Measurements from ENCODE around the gene AK8.

The AK8 gene

GRCh38 chr9:132794730-132795380 lies 83.2 kb downstream of the AK8 start:
- Histone ChIP-seq H3K27ac (ENCODE audit: low read depth, low read length) (no peak overlapping the region), H3K27me3 (ENCODE audit: control insufficient read depth, insufficient read depth, low read length) (peaks cover 86% of the 10 kb centered on the region), H3K9ac (ENCODE audit: low read length) (no peak overlapping the region), H3K36me3 (ENCODE audit: control insufficient read depth, insufficient read depth, low read length) (no peaks in the 10 kb centered on the region), H3K9me3 (ENCODE audit: control insufficient read depth, insufficient read depth, low read depth, low read length) (peaks cover 6% of the 10 kb centered on the region; the same call in 1 of the 2 replicates), H3K4me3 (ENCODE audit: low read depth, low read length) (no peak overlapping the region), H3K4me1 (ENCODE audit: control insufficient read depth, insufficient read depth, low read length) (no peaks in the 10 kb centered on the region)

DNA sequence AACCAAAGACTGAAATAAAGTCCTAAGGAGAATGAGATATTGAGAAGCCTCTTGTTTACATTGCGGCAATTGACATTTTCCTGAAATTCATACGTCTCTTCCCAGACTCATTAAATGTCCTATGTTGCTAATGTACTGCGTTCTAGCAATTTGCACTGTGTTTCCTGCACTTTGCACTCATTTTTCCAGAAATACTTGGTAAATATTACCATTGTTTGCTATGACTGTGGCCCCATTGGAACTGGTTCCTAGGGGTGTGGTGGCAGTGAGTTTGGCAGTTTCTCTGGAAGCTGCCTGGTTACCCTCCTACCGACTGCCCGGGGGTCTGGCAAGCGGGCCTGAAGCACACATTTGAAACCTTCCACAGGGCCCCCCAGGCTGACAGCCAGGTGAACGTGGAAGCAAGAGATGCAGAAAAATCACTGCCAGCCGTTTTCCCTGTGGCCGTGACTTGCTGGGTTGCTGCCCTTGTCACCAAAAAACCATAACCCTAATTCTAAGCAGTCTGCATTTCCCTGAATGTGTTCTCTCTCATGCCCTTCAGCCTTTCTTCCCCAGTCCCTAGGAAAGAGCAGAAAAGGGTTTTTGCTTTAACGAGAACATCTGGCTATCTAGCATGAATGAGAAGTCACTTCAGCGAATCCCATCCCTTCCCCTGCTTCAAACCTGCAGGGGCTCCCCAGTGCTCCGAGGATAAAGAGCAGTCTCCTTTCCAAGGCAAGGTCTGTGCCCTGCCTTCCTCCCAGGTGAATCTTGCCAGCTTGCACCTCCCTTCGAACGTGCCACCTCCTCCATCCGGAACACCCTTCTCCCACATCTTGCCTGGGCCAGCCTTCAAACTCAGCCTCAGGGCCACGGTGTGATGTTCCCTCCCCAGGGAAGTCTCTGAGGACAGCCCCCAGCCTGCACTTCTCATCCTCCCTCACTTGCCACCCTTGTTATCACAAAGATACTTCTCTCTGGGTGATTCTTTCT lies 84.2 kb downstream of the AK8 start:
- peaks cover 6% of the 10 kb centered on the region; the same call in 1 of the 2 replicates for H3K9me3 ChIP-seq (ENCODE audit: control insufficient read depth, insufficient read depth, low read depth, low read length)
- H3K9ac ChIP-seq (ENCODE audit: low read length), result no peak overlapping the region
- peaks cover 78% of the 10 kb centered on the region for H3K27me3 ChIP-seq (ENCODE audit: control insufficient read depth, insufficient read depth, low read length)
- no peak overlapping the region for H3K27ac ChIP-seq (ENCODE audit: low read depth, low read length)
- no peak overlapping the region for H3K4me3 ChIP-seq (ENCODE audit: low read depth, low read length)
- no peaks in the 10 kb centered on the region for H3K36me3 ChIP-seq (ENCODE audit: control insufficient read depth, insufficient read depth, low read length)
- no peaks in the 10 kb centered on the region for H3K4me1 ChIP-seq (ENCODE audit: control insufficient read depth, insufficient read depth, low read length)

- Histone ChIP-seq H3K36me3 (ENCODE audit: control insufficient read depth, insufficient read depth, low read length) (no peaks in the 10 kb centered on the region), H3K27me3 (ENCODE audit: control insufficient read depth, insufficient read depth, low read length) (peaks cover 66% of the 10 kb centered on the region), H3K9me3 (ENCODE audit: control insufficient read depth, insufficient read depth, low read depth, low read length) (peaks cover 6% of the 10 kb centered on the region; the same call in 1 of the 2 replicates), H3K9ac (ENCODE audit: low read length) (no peak overlapping the region), H3K4me3 (ENCODE audit: low read depth, low read length) (no peak overlapping the region), H3K27ac (ENCODE audit: low read depth, low read length) (no peak overlapping the region), H3K4me1 (ENCODE audit: control insufficient read depth, insufficient read depth, low read length) (no peaks in the 10 kb centered on the region)
These were observed 85.5 kb downstream of the AK8 start for GRCh38 chr9:132792547-132792946.

GRCh38 chr9:132791699-132792240 lies 86.3 kb downstream of the AK8 start:
- Histone ChIP-seq H3K9me3 (ENCODE audit: control insufficient read depth, insufficient read depth, low read depth, low read length) (peaks cover 6% of the 10 kb centered on the region; the same call in 1 of the 2 replicates), H3K4me3 (ENCODE audit: low read depth, low read length) (no peak overlapping the region), H3K27me3 (ENCODE audit: control insufficient read depth, insufficient read depth, low read length) (peaks cover 62% of the 10 kb centered on the region), H3K9ac (ENCODE audit: low read length) (no peak overlapping the region), H3K4me1 (ENCODE audit: control insufficient read depth, insufficient read depth, low read length) (no peaks in the 10 kb centered on the region), H3K36me3 (ENCODE audit: control insufficient read depth, insufficient read depth, low read length) (no peaks in the 10 kb centered on the region), H3K27ac (ENCODE audit: low read depth, low read length) (no peak overlapping the region)

DNA sequence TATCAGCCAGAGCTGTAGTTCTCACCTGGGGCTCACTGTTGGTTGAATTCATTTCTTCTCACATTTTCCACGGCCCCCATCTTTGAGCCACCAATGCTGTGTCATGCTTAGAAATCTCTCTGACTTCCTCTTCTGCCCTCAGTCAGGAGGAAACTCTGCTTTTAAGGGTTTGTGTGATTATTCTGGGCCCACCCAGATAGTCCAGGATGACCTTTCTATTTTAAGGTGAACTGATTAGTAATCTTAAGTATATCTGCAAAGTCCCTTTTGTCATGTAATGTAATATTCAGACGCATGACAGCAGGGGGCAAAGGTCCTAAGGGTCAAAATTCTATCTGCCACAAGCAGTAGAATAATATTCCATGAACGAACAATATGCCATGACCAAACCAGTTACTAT lies 88.4 kb downstream of the AK8 start:
- Histone ChIP-seq H3K9ac (ENCODE audit: low read length) (no peak overlapping the region), H3K4me3 (ENCODE audit: low read depth, low read length) (no peak overlapping the region), H3K36me3 (ENCODE audit: control insufficient read depth, insufficient read depth, low read length) (no peaks in the 10 kb centered on the region), H3K27ac (ENCODE audit: low read depth, low read length) (no peak overlapping the region), H3K9me3 (ENCODE audit: control insufficient read depth, insufficient read depth, low read depth, low read length) (peaks cover 6% of the 10 kb centered on the region; the same call in 1 of the 2 replicates), H3K4me1 (ENCODE audit: control insufficient read depth, insufficient read depth, low read length) (no peaks in the 10 kb centered on the region), H3K27me3 (ENCODE audit: control insufficient read depth, insufficient read depth, low read length) (peaks cover 41% of the 10 kb centered on the region)

DNA sequence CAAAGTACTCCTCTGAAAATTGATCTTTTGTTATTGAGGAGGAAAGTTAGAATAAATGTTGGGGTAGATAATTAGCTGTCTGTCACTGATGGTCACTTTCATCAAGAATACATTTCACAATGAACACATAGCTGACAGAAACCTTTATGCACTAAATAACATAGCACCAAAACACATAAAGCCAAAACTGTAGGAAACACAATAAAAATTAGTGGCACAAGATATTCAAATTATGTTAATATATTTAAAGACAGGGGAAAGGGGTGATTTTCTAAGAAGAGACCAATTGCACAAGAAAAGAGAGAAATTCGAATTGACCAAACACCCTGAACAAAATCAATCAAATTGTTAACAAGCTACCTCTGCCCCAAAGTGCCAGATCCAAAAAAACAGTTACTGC lies 89.7 kb downstream of the AK8 start:
- no peaks in the 10 kb centered on the region for H3K4me1 ChIP-seq (ENCODE audit: control insufficient read depth, insufficient read depth, low read length)
- H3K36me3 ChIP-seq (ENCODE audit: control insufficient read depth, insufficient read depth, low read length), result no peaks in the 10 kb centered on the region
- H3K27ac ChIP-seq (ENCODE audit: low read depth, low read length), result no peak overlapping the region
- no peak overlapping the region for H3K4me3 ChIP-seq (ENCODE audit: low read depth, low read length)
- H3K27me3 ChIP-seq (ENCODE audit: control insufficient read depth, insufficient read depth, low read length), result peaks cover 28% of the 10 kb centered on the region
- H3K9ac ChIP-seq (ENCODE audit: low read length), result no peak overlapping the region
- H3K9me3 ChIP-seq (ENCODE audit: control insufficient read depth, insufficient read depth, low read depth, low read length), result peaks cover 6% of the 10 kb centered on the region; the same call in 1 of the 2 replicates

- H3K36me3 ChIP-seq (ENCODE audit: control insufficient read depth, insufficient read depth, low read length), result no peaks in the 10 kb centered on the region
- H3K4me1 ChIP-seq (ENCODE audit: control insufficient read depth, insufficient read depth, low read length), result no peaks in the 10 kb centered on the region
- H3K9ac ChIP-seq (ENCODE audit: low read length), result no peak overlapping the region
- H3K27me3 ChIP-seq (ENCODE audit: control insufficient read depth, insufficient read depth, low read length), result peaks cover 21% of the 10 kb centered on the region
- H3K4me3 ChIP-seq (ENCODE audit: low read depth, low read length), result no peak overlapping the region
- H3K27ac ChIP-seq (ENCODE audit: low read depth, low read length), result no peak overlapping the region
- H3K9me3 ChIP-seq (ENCODE audit: control insufficient read depth, insufficient read depth, low read depth, low read length), result peaks cover 4% of the 10 kb centered on the region; the same call in 1 of the 2 replicates
These were observed 90.3 kb downstream of the AK8 start for GRCh38 chr9:132787748-132788159.

DNA sequence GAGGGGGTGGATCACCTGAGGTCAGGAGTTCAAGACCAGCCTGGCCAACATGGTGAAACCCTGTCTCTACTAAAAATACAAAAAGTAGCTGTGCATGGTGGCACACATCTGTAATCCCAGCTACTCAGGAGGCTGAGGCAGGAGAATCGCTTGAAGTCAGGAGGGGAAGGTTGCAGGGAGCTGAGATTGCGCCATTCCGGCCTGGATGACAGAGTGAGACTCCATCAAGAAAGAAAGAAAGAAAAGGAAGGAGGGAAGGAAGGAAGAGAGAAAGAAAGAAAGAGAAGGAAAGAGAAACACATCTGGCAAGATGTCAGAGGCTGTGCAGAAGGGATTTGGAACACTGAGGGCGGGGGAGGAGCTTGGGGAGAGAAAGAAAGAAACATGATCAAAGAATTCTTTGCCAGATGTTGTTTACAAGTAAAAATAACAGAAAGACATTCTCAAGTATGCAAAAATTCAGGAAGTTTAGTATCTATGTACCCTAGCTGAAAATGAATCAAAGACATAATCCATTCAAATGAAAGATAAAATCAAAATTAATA lies 93.7 kb downstream of the AK8 start:
- H3K9me3 ChIP-seq (ENCODE audit: control insufficient read depth, insufficient read depth, low read depth, low read length), result no peaks in the 10 kb centered on the region
- peaks cover 6% of the 10 kb centered on the region; the same call in 1 of the 2 replicates for H3K4me1 ChIP-seq (ENCODE audit: control insufficient read depth, insufficient read depth, low read length)
- no peak overlapping the region for H3K4me3 ChIP-seq (ENCODE audit: low read depth, low read length)
- H3K36me3 ChIP-seq (ENCODE audit: control insufficient read depth, insufficient read depth, low read length), result no peaks in the 10 kb centered on the region
- no peak overlapping the region for H3K9ac ChIP-seq (ENCODE audit: low read length)
- H3K27me3 ChIP-seq (ENCODE audit: control insufficient read depth, insufficient read depth, low read length), result peaks cover 4% of the 10 kb centered on the region; the same call in 1 of the 2 replicates
- H3K27ac ChIP-seq (ENCODE audit: low read depth, low read length), result no peak overlapping the region

DNA sequence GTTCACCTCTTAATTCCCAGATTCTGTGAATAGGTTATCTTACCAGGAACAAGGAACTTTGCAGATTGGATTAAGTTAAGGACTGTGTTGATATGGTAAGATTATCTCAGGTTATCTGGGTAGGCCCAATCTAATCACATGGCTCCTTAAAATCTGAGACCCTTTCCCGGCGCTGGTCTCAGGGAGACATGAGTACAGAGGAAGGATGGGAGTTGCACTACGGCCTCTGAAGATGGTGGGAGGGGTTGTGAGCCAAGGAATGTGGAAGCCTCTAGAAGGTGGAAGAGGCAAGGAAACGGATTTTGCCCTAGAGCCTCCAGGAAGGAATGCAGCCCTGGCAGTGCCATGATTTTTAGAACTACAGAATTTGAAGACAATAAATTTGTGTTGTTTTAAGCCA lies 95.1 kb downstream of the AK8 start:
- Histone ChIP-seq H3K9ac (ENCODE audit: low read length) (no peak overlapping the region), H3K36me3 (ENCODE audit: control insufficient read depth, insufficient read depth, low read length) (no peaks in the 10 kb centered on the region), H3K27me3 (ENCODE audit: control insufficient read depth, insufficient read depth, low read length) (peaks cover 4% of the 10 kb centered on the region; the same call in 1 of the 2 replicates), H3K27ac (ENCODE audit: low read depth, low read length) (no peak overlapping the region), H3K9me3 (ENCODE audit: control insufficient read depth, insufficient read depth, low read depth, low read length) (no peaks in the 10 kb centered on the region), H3K4me3 (ENCODE audit: low read depth, low read length) (no peak overlapping the region), H3K4me1 (ENCODE audit: control insufficient read depth, insufficient read depth, low read length) (peaks cover 6% of the 10 kb centered on the region; the same call in 1 of the 2 replicates)

DNA sequence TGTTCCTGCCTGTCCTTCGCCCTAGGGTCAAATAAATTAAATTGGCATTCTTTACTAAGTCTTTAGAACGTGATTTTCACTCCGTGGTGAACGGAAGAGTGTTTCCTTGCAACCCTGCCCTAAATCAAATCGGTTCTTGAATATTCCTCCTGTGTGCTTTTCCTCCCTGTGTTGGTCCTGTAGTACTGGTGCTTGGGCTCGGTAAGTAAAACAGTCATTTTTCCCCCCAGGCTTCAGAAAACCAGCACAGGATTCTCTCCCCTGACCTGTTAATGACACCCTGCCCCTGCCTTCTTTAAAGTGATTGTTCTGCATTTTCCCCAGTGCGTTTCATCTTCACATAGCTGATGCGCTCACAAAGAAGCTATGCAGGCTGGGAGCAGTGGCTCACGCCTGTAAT lies 96.0 kb downstream of the AK8 start:
- Histone ChIP-seq H3K4me1 (ENCODE audit: control insufficient read depth, insufficient read depth, low read length) (peaks cover 6% of the 10 kb centered on the region; the same call in 1 of the 2 replicates), H3K27ac (ENCODE audit: low read depth, low read length) (no peak overlapping the region), H3K27me3 (ENCODE audit: control insufficient read depth, insufficient read depth, low read length) (no peaks in the 10 kb centered on the region; the same call in 1 of the 2 replicates), H3K9ac (ENCODE audit: low read length) (no peak overlapping the region), H3K9me3 (ENCODE audit: control insufficient read depth, insufficient read depth, low read depth, low read length) (no peaks in the 10 kb centered on the region), H3K4me3 (ENCODE audit: low read depth, low read length) (no peak overlapping the region), H3K36me3 (ENCODE audit: control insufficient read depth, insufficient read depth, low read length) (no peaks in the 10 kb centered on the region)
